Neural crest cell (in vitro differentiated cells): ENCODE measurements around the gene SLC25A44. TPM values are rescaled to one million over a fixed set of nuclear protein-coding genes. Genes with fewer than 3 reads are reported as not detected.
A peak's percentile ranks its signal among the peaks of the same experiment; 100 is the strongest.

ENCODE experiments used
- DNase-seq: peaks from one replicate; pipeline ENCODE4 v3.0.0; 2021; ENCODE audit warnings: low read depth, mixed read lengths, low spot score
- H3K27ac Mint-ChIP-seq: one replicate; pipeline ENCODE4 v1.8.0; 2021; ENCODE audit warnings: mild to moderate bottlenecking, mixed read lengths; ENCODE audit not compliant: unreplicated experiment
- H3K27me3 Mint-ChIP-seq: 2 replicates; pipeline ENCODE4 v1.8.0; 2021; ENCODE audit warnings: low read depth, mild to moderate bottlenecking, mixed read lengths
- H3K36me3 Mint-ChIP-seq: 2 replicates; pipeline ENCODE4 v1.8.0; 2021; ENCODE audit warnings: low read depth, mild to moderate bottlenecking, mixed read lengths
- H3K4me1 Mint-ChIP-seq: 2 replicates; pipeline ENCODE4 v1.8.0; 2021; ENCODE audit warnings: mixed read lengths
- H3K4me3 Mint-ChIP-seq: one replicate; pipeline ENCODE4 v1.8.0; 2021; ENCODE audit warnings: mild to moderate bottlenecking, mixed read lengths
- H3K9me3 Mint-ChIP-seq: 2 replicates; pipeline ENCODE4 v1.8.0; 2021; ENCODE audit warnings: mixed read lengths
- total RNA-seq: library from RNA; stranded (reverse); gene quantifications from 2 replicates; pipeline ENCODE4 v1.2.1, GENCODE V29; 2021
- TF ChIP-seq, protein P1 (sequence below): fragments of 200-600 bp; sonication (generic); conservative IDR thresholded peaks from 2 replicates; pipeline ENCODE4 v1.5.0; 2021; ENCODE audit warnings: antibody characterized with exemption, mild to moderate bottlenecking

SLC25A44 gene
- total RNA-seq, 1 donor from 2014 or later: 22.7 TPM

DNA sequence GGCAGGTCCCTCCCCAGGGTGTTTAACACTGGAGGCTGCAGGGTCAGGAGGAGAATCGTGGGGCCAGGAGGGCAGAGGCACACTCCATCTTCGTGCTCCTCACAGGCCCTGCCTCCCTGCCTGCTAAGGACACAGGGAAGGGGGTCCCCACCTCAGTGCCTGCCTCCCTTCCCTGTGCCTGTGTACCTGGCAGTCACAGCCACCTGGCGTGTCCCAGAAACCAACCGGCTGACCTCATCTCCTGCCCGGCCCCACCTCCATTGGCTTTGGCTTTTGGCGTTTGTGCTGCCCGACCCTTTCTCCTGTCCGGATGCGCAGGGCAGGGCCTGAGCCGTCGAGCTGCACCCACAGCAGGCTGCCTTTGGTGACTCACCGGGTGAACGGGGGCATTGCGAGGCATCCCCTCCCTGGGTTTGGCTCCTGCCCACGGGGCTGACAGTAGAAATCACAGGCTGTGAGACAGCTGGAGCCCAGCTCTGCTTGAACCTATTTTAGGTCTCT lies 47.5 kb downstream of the SLC25A44 start:
- Mint-ChIP-seq H3K9me3 (no peaks in the 10 kb centered on the region), H3K27me3 (peaks cover 19% of the 10 kb centered on the region), H3K4me1 (peaks cover 5% of the 10 kb centered on the region), H3K27ac (no peak overlapping the region), H3K4me3 (peak overlapping the region; percentile 9), H3K36me3 (peaks cover 9% of the 10 kb centered on the region)
- no peak for DNase-seq
- TF ChIP-seq, protein P1, sequence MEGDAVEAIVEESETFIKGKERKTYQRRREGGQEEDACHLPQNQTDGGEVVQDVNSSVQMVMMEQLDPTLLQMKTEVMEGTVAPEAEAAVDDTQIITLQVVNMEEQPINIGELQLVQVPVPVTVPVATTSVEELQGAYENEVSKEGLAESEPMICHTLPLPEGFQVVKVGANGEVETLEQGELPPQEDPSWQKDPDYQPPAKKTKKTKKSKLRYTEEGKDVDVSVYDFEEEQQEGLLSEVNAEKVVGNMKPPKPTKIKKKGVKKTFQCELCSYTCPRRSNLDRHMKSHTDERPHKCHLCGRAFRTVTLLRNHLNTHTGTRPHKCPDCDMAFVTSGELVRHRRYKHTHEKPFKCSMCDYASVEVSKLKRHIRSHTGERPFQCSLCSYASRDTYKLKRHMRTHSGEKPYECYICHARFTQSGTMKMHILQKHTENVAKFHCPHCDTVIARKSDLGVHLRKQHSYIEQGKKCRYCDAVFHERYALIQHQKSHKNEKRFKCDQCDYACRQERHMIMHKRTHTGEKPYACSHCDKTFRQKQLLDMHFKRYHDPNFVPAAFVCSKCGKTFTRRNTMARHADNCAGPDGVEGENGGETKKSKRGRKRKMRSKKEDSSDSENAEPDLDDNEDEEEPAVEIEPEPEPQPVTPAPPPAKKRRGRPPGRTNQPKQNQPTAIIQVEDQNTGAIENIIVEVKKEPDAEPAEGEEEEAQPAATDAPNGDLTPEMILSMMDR: no peak

DNA sequence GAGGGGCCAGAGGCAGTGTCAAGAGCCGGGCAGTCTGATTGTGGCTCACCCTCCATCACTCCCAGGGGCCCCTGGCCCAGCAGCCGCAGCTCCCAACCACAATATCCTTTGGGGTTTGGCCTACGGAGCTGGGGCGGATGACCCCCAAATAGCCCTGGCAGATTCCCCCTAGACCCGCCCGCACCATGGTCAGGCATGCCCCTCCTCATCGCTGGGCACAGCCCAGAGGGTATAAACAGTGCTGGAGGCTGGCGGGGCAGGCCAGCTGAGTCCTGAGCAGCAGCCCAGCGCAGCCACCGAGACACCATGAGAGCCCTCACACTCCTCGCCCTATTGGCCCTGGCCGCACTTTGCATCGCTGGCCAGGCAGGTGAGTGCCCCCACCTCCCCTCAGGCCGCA lies 48.0 kb downstream of the SLC25A44 start, which contains the start of gene BGLAP:
TSS of gene BGLAP (plus strand) at position 259 of the 400 bp plus-strand sequence. CDS start at position 307, 48 bp downstream.
- no peaks in the 10 kb centered on the region for H3K9me3 Mint-ChIP-seq
- TF ChIP-seq, protein P1: no peak
- peaks cover 19% of the 10 kb centered on the region for H3K27me3 Mint-ChIP-seq
- H3K36me3 Mint-ChIP-seq: peaks cover 6% of the 10 kb centered on the region
- H3K4me1 Mint-ChIP-seq: peaks cover 5% of the 10 kb centered on the region
- peak within 1 kb of the TSS; percentile 66 for H3K4me3 Mint-ChIP-seq
- H3K27ac Mint-ChIP-seq: peak within 1 kb of the TSS; percentile 67
- no peak for DNase-seq

DNA sequence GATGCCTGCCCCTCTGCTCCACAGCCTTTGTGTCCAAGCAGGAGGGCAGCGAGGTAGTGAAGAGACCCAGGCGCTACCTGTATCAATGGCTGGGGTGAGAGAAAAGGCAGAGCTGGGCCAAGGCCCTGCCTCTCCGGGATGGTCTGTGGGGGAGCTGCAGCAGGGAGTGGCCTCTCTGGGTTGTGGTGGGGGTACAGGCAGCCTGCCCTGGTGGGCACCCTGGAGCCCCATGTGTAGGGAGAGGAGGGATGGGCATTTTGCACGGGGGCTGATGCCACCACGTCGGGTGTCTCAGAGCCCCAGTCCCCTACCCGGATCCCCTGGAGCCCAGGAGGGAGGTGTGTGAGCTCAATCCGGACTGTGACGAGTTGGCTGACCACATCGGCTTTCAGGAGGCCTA lies 48.8 kb downstream of the SLC25A44 start:
- Mint-ChIP-seq H3K27ac (no peak overlapping the region), H3K4me1 (peaks cover 9% of the 10 kb centered on the region), H3K4me3 (no peak overlapping the region), H3K9me3 (no peaks in the 10 kb centered on the region), H3K36me3 (peaks cover 4% of the 10 kb centered on the region), H3K27me3 (peaks cover 24% of the 10 kb centered on the region)
- TF ChIP-seq, protein P1: no peak
- no peak for DNase-seq

DNA sequence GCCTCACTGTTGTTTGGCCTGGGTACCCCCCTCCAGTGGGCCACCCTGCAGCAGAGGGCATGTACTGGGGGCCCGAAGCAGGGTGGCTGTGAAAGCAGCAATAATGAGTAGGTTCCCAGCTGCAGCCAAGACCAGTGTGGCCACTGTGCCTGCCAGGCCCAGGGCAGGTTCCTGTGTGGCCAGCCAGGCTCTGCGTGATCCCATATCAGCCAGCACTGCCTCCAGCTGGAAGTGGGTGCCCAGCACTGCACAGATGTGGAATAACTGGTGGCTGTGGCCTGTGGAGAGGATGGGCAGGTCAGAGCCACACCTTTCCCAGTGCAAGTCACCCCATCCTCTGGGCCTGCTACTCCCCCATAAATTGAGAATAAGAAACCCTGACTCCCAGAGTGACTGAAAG lies 50.2 kb downstream of the SLC25A44 start:
- TF ChIP-seq, protein P1: no peak
- H3K9me3 Mint-ChIP-seq: no peaks in the 10 kb centered on the region
- H3K4me1 Mint-ChIP-seq: peaks cover 19% of the 10 kb centered on the region
- H3K27ac Mint-ChIP-seq: no peak overlapping the region
- no peak for DNase-seq
- H3K4me3 Mint-ChIP-seq: peak overlapping the region; percentile 75
- H3K36me3 Mint-ChIP-seq: peaks cover 4% of the 10 kb centered on the region
- H3K27me3 Mint-ChIP-seq: peaks cover 25% of the 10 kb centered on the region

DNA sequence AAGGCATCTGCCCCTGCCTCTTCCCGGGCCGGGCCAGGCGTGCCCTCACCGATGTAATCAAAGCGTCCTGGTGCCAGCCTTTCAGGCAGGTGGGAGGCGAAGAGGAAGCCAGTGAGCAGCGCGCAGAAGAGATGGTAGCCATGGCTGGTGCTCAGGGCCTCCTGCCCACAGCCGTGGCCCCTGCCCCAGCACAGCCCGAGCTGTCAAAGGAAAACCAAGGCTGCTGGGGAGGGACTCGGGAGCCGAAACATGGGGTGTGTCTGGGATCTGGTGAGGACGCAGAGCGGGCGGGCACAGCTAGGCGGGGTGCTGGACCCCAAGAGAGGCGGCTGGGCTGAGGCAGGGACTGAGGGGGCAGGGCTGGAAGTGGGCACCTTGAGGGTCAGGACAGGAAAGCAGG lies 50.8 kb downstream of the SLC25A44 start:
- peak overlapping the region; percentile 75 for H3K4me3 Mint-ChIP-seq
- no peak for DNase-seq
- H3K27me3 Mint-ChIP-seq: peaks cover 25% of the 10 kb centered on the region
- H3K27ac Mint-ChIP-seq: peak overlapping the region; percentile 62
- no peaks in the 10 kb centered on the region for H3K9me3 Mint-ChIP-seq
- TF ChIP-seq, protein P1: no peak
- H3K4me1 Mint-ChIP-seq: peaks cover 25% of the 10 kb centered on the region
- peaks cover 3% of the 10 kb centered on the region for H3K36me3 Mint-ChIP-seq
